ENCODE data around the gene FILIP1L. TPM values are rescaled to one million over a fixed set of nuclear protein-coding genes. Genes with fewer than 3 reads are reported as not detected.

FILIP1L gene
- total RNA-seq, 4 donors from 2014 or later, result 28.3 to 56.3 (median 43.2) TPM

- no peak for TF ChIP-seq CTCF (IDR thresholded peaks at IDR 0.05; ENCODE audit: low read depth)
These were observed 94.6 kb downstream of the FILIP1L start for GRCh38 chr3:100019719-100020118.

GRCh38 chr3:100018806-100019205 lies 95.5 kb downstream of the FILIP1L start:
- TF ChIP-seq CTCF (IDR thresholded peaks at IDR 0.05; ENCODE audit: low read depth), result no peak

GRCh38 chr3:100010087-100010417 lies 104.2 kb downstream of the FILIP1L start:
- no peak for TF ChIP-seq CTCF (IDR thresholded peaks at IDR 0.05; ENCODE audit: low read depth)

- TF ChIP-seq CTCF (IDR thresholded peaks at IDR 0.05; ENCODE audit: low read depth), result no peak
These were observed 104.8 kb downstream of the FILIP1L start for GRCh38 chr3:100009276-100010086.

- no peak for TF ChIP-seq CTCF (IDR thresholded peaks at IDR 0.05; ENCODE audit: low read depth)
These were observed 106.1 kb downstream of the FILIP1L start for GRCh38 chr3:100008081-100008698.

GRCh38 chr3:100007313-100007712 lies 107.0 kb downstream of the FILIP1L start:
- no peak for TF ChIP-seq CTCF (IDR thresholded peaks at IDR 0.05; ENCODE audit: low read depth)

- TF ChIP-seq CTCF (IDR thresholded peaks at IDR 0.05; ENCODE audit: low read depth), result no peak
These were observed 107.6 kb downstream of the FILIP1L start for GRCh38 chr3:100006570-100007271.

All from subcutaneous adipose tissue (tissue), 4 donors.